GM10248 (cell line): ENCODE data around the gene NSMF.
A peak's percentile ranks its signal among the peaks of the same experiment; 100 is the strongest.

Experiments
- CTCF ChIA-PET: fragments of 300-600 bp; sonication (Branson Sonifier 250); formaldehyde crosslinking; extraction: SDS; loops from one replicate; lab custom pipeline; 2021; ENCODE audit warnings: antibody characterized with exemption; lab: Yijun Ruan, JAX
- POLR2A ChIA-PET: fragments of 350-650 bp; sonication (Branson Sonifier 250); formaldehyde crosslinking; extraction: SDS; loops from one replicate; lab custom pipeline; 2020; ENCODE audit warnings: antibody characterized with exemption; lab: Yijun Ruan, JAX
- DNase-seq: peaks from one replicate; pipeline ENCODE4 v3.0.0; 2012; ENCODE audit errors: extremely low spot score
- TF ChIP-seq, protein P1 (sequence below): IDR thresholded peaks from 2 replicates; pipeline ENCODE4 v1.5.1; 2012; ENCODE audit warnings: mild to moderate bottlenecking, low read depth; ENCODE audit errors: extremely low read depth, missing control alignments, control extremely low read depth

Gene NSMF

DNA sequence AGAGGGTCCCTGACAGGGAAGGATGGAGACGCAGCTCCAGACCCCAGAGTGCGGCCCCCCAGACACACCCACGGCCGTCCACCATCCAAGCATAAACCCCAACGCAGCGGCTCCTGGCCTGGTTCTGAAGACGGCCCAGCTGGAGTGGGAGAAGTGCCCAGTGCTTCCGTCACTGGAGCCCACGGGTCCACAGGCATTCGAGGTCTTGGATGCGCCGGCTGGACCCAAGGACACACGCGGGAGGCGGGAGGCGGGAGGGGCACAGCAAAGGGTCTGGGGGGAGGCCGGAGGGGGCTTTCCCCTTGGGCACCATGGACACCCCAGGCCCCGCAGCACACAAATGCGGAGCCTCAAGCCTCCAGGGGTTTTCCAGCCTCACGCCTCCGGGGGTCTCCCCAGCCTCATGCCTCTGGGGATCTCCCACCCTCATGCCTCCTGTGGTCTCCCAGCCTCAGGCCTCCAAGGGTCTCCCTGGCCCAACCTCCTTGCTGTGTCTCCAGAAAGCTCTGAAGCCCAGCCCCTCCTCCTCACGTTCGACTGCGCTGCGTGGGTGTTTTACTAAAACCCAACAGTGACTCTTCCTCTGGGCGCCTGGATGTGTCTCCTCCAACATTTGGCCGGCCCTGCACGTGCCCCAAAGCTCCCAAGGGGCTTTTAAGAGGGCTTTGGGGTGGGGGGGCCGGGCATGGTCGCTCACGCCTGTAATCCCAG is 51.4 kb downstream of the NSMF start:
- CTCF ChIA-PET, result interaction anchor here (1.0 to 5.1 kb wide), 4 partner anchors 15 to 125 kb away, joined by 3 to 30 read pairs (median 5); partner anchors contain the start of genes EXD3 and NOXA1
- TF ChIP-seq, protein P1, sequence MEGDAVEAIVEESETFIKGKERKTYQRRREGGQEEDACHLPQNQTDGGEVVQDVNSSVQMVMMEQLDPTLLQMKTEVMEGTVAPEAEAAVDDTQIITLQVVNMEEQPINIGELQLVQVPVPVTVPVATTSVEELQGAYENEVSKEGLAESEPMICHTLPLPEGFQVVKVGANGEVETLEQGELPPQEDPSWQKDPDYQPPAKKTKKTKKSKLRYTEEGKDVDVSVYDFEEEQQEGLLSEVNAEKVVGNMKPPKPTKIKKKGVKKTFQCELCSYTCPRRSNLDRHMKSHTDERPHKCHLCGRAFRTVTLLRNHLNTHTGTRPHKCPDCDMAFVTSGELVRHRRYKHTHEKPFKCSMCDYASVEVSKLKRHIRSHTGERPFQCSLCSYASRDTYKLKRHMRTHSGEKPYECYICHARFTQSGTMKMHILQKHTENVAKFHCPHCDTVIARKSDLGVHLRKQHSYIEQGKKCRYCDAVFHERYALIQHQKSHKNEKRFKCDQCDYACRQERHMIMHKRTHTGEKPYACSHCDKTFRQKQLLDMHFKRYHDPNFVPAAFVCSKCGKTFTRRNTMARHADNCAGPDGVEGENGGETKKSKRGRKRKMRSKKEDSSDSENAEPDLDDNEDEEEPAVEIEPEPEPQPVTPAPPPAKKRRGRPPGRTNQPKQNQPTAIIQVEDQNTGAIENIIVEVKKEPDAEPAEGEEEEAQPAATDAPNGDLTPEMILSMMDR, result no peak
- POLR2A ChIA-PET, result interaction anchor here (0.9 kb wide), 1 partner anchor 106 kb away, joined by 3 read pairs; the partner anchor contains the start of gene NRARP
- no peak for DNase-seq

DNA sequence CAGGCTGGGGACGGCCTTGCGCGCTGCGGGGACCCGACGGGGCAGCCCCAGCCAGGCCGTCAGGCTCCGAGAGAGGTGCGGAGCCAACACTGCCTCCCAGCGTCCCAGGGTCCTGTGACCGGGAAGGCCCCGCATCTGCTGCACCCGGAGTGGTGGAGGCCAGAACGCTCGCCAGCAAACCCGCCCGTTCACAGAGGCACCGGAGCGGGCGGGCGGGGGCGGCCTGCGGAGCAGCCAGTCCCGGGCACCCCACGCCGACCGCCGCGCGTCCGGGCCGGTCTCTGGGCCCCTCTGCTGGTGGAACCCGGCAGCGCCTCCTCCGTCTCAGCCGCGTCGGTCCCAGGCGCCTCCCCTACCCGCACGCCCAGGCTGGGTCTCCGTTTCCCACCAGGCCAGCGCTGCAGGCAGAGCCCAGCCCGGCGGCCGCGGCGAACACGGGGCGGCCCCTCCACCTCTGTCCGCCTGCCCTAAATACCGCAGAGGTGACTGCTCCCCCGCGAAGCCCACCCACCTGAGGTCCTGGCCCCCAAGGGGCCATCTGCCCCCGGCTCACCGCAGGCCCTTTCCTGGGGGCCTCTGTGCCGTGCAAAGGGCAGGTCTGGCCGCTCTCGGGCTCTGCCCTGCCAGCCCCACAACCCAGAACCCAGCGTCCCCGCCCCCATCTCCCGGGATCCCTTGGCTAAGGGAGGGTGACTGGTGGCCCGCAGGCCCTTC is 52.1 kb downstream of the NSMF start:
- DNase-seq, result peak; percentile 86
- CTCF ChIA-PET, result interaction anchor here (1.0 to 2.0 kb wide), 2 partner anchors 108 to 120 kb away, joined by 3 to 7 read pairs; no protein-coding TSS in a partner anchor
- POLR2A ChIA-PET, result no interaction called here
- TF ChIP-seq, protein P1, result peak; percentile 80

DNA sequence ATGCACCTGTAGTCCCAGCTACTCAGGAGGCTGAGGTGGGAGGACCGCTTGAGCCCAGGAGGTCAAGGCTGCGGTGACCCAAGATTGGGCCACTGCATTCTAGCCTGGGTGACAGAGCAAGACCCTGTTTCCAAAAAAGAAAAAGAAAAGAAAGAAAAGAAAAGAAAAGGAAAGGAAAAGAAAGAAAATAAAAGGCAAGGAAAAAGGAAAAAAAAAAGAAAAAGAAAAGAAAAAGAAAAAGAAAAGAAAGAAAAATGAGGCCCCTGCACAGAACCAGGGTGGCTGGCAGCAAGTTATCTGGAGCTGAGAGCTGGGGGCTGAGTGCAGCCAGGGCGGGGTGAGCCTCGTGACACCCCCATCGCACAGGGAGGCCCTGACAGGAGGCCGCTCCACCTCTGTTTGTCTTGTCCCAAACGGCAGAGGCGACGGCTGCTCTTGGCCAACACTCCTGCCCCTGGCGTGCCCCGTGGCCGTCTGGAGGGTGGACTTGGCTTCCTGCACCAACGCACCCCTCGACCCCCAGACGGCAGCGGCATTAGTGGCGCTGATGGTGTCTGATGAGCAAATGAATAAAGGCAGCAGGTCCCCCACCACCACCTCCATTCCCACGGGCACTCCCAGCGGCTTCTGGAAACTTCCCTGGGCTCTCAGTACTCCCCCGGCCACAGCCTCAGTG is 52.9 kb downstream of the NSMF start:
- ChIA-PET CTCF (interaction anchor here (1.0 kb wide), 1 partner anchor 17 kb away, joined by 3 read pairs; the partner anchor contains the start of genes EXD3 and NOXA1), POLR2A (no interaction called here)
- DNase-seq, result no peak
- TF ChIP-seq, protein P1, result no peak

DNA sequence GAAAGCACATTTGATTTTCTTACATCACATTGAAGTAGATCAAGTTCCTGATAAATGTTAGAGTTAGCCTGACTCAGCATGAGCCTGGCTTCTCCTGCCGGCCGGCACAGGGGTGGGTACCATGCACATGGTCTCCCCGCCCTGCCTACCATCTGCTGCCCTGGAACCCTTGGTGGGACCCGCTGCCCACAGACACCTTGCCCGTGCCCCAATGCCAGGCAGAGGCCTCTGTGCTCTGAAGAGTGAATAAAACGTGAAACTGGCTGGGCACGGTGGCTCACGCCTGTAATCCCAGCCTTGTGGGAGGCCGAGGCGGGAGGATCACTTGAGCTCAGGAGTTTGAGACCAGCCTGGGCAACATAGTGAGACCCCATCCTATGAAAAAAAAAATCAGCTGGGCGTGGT is 53.5 kb downstream of the NSMF start:
- ChIA-PET POLR2A (no interaction called here), CTCF (interaction anchor here (1.0 kb wide), 1 partner anchor 17 kb away, joined by 3 read pairs; the partner anchor contains the start of genes EXD3 and NOXA1)

DNA sequence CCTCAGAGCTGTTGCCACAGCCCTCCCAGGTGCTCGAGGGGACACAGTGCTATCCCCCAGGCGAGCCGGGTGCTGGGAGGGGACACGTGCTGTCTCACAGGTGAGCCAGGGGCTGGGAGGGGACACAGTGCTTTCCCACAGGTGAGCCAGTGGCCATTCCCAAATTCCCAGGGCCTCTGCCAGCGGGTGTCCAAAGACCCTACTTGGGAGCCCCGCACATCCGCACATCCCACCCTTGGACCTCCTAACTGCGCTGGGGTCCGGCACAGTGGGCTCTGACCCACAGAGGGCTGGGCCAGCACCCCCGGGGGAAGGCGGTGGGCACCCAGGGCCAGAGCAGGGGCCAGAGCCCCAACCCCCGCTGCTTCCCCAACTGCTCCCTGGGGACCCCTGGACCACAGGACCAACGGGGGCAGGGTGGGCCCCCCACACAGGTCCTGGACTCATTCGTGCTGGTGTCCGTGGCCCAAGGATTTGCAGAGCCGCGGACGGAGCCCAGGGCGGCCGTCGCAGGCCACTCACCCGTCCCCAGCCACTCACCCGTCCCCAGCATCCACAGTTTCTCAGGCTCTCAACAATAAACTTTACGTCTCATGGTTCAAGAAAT is 54.1 kb downstream of the NSMF start:
- ChIA-PET POLR2A (no interaction called here), CTCF (interaction anchor here (1.0 kb wide), 1 partner anchor 18 kb away, joined by 3 read pairs; the partner anchor contains the start of genes EXD3 and NOXA1)
- TF ChIP-seq, protein P1, result no peak
- DNase-seq, result no peak

More for the DNA sequence above, 53.5 kb downstream of the NSMF start:
- no peak for DNase-seq
- TF ChIP-seq, protein P1, result no peak
